Lung (tissue), 12 donors: ENCODE results near the gene RGS7. TPM values are rescaled to one million over a fixed set of nuclear protein-coding genes. Genes with fewer than 3 reads are reported as not detected.

ENCODE experiments used
- ATAC-seq: fragments of 200-7000 bp; cut with Tn5 transposase; one replicate; pipeline ENCODE4 v1.9.1; 2020; ENCODE audit warnings: moderate number of reproducible peaks; ENCODE audit not compliant: insufficient read depth, low FRiP score
- DNase-seq, 3 donors: peaks; one replicate each; pipeline ENCODE4 v3.0.0-alpha.2; 2013 to 2017
- H3K27ac ChIP-seq, 2 donors: one replicate each; pipeline ENCODE4 v1.5.1; 2013; ENCODE audit warnings: mild to moderate bottlenecking in 2 of 2, moderate library complexity in 2 of 2, control low read depth in 1 of 2, inconsistent platforms in 1 of 2, low read depth in 1 of 2, low read length in 1 of 2
- H3K27me3 ChIP-seq, 3 donors: one replicate each; pipeline ENCODE4 v1.5.1; 2013; ENCODE audit warnings: low read length in 2 of 3; ENCODE audit not compliant: control insufficient read depth in 3 of 3, insufficient read depth in 3 of 3
- H3K36me3 ChIP-seq, 4 donors: one replicate each; pipeline ENCODE4 v1.5.1; 2013; ENCODE audit warnings: low read length in 4 of 4, mild to moderate bottlenecking in 1 of 4, moderate library complexity in 1 of 4; ENCODE audit not compliant: control insufficient read depth in 4 of 4, insufficient read depth in 4 of 4
- H3K4me1 ChIP-seq, 5 donors: one replicate each; pipeline ENCODE4 v1.5.1; 2013; ENCODE audit warnings: low read length in 5 of 5, mild to moderate bottlenecking in 2 of 5, moderate library complexity in 1 of 5; ENCODE audit not compliant: control insufficient read depth in 5 of 5, insufficient read depth in 5 of 5
- H3K4me3 ChIP-seq: one replicate; pipeline ENCODE4 v1.5.1; 2013; ENCODE audit warnings: mild to moderate bottlenecking, control low read depth, moderate library complexity
- H3K9ac ChIP-seq, 2 donors: one replicate each; pipeline ENCODE4 v1.5.1; 2013; ENCODE audit warnings: low read length in 2 of 2, control low read depth in 1 of 2; ENCODE audit not compliant: insufficient read depth in 1 of 2
- H3K9me3 ChIP-seq, 4 donors: one replicate each; pipeline ENCODE4 v1.5.1; 2013; ENCODE audit warnings: low read length in 3 of 4, mild to moderate bottlenecking in 1 of 4, moderate library complexity in 1 of 4; ENCODE audit not compliant: control insufficient read depth in 4 of 4, insufficient read depth in 3 of 4
- WGBS, 2 donors: extraction: QIAGEN DNeasy Blood & Tissue Kit; methylation state at CpG; one replicate each; pipeline ENCODE4 v1.1.7; 2013; 5-methylcytosine and 5-hydroxymethylcytosine counted together
- polyA plus RNA-seq, 2 donors: library from polyadenylated mRNA; stranded (reverse); fragments of 200-250 nt; gene quantifications; one replicate each; pipeline ENCODE4 v1.2.1, GENCODE V29; 2013
- total RNA-seq, 2 donors: library from RNA; depleted of rRNA in 1 of 2; stranded (reverse); fragments of >200 nt in 1 of 2; gene quantifications; one replicate each; pipeline ENCODE4 v1.2.1, GENCODE V29; 2014 to 2021
- TF ChIP-seq, protein P1 (sequence below): IDR thresholded peaks from 2 replicates; pipeline ENCODE4 v1.5.1; 2012; ENCODE audit warnings: mild to moderate bottlenecking; ENCODE audit errors: control extremely low read depth, extremely low read depth
- donor health status: control.
- donor health status: control.
- donor health status: Bipolar disorder and iron deficiency.
- donor health status: healthy.
- donor health status: DM: yes; HTN: yes; CAD: no.

The RGS7 gene
- total and polyA plus RNA-seq, 4 donors: 0.06 to 0.25 (median 0.08) TPM; not detected in 1

DNA sequence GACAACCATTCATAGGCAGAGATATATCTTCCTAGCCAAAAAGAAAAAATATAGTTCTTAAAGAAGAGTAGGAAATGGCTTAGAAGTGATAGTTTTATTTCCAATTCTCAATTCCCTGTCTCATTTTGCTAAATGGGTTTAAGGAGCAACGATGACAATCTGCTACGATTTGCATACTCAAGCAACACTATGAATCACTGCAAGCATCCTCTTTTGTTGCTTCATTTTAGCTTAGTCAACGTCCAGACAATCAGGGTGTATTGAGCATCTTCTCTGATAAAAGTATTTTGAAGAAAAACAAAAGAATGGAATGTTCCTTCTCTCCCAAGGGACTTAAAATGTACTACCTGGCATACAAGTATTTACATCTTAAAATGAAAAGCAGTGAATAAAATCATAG lies 80.6 kb downstream of the RGS7 start:
- no peak overlapping the region for H3K4me3 ChIP-seq
- ATAC-seq (no peak), DNase-seq (no peak)
- no peak overlapping the region for H3K27ac ChIP-seq
- peaks cover 0 to 4% (median 0%) of the 10 kb centered on the region in 4 donors for H3K9me3 ChIP-seq
- no peak overlapping the region for H3K9ac ChIP-seq
- H3K4me1 ChIP-seq: no peaks in the 10 kb centered on the region
- 78 to 80% methylated on average over 3 of the region's 3 CpGs for WGBS, 2 donors
- no peaks in the 10 kb centered on the region for H3K27me3 ChIP-seq
- H3K36me3 ChIP-seq: no peaks in the 10 kb centered on the region
- TF ChIP-seq, protein P1, sequence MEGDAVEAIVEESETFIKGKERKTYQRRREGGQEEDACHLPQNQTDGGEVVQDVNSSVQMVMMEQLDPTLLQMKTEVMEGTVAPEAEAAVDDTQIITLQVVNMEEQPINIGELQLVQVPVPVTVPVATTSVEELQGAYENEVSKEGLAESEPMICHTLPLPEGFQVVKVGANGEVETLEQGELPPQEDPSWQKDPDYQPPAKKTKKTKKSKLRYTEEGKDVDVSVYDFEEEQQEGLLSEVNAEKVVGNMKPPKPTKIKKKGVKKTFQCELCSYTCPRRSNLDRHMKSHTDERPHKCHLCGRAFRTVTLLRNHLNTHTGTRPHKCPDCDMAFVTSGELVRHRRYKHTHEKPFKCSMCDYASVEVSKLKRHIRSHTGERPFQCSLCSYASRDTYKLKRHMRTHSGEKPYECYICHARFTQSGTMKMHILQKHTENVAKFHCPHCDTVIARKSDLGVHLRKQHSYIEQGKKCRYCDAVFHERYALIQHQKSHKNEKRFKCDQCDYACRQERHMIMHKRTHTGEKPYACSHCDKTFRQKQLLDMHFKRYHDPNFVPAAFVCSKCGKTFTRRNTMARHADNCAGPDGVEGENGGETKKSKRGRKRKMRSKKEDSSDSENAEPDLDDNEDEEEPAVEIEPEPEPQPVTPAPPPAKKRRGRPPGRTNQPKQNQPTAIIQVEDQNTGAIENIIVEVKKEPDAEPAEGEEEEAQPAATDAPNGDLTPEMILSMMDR: no peak

DNA sequence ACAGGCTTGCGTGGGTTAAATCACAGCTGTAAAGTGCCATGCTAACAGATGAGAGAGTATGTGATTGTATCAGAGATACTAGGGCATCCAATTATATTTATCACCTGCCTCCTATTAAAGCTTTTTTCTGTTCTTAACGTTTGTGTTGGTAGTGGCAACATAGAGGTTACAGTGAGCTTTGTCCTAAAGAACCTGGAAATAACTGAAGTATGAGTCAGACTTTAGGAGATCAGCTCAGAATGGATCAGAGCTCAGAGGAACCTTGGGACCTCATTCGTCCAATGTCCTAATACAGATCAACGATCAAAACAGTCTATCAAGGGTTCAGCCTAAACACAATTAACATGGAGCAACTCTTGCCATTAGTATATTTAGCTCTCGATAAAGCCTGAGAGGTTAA lies 81.0 kb downstream of the RGS7 start:
- DNase-seq: no peak
- 83 to 84% methylated on average over 5 of the region's 5 CpGs for WGBS, 2 donors
- ATAC-seq: no peak

DNA sequence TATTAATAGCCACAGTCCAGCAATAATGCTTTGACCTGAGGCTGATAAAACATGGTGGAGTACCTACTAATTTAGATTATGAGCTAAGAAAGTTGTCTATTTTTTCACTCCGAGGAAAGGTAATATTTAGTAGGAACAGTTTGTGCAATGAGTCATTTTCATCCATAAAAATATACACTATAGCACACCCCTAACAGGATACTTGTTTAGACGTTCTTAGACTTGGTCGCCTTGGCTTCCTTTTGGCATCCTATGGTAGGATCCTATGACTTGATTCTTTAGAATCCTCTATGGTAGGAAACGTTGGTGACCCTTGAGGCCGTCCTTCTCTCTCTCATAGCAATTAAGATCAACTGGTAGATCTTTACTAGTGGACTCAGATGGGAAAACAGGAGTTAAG lies 81.8 kb downstream of the RGS7 start:
- Histone ChIP-seq H3K27me3 (no peaks in the 10 kb centered on the region), H3K36me3 (no peaks in the 10 kb centered on the region), H3K9me3 (peaks cover 0 to 4% (median 0%) of the 10 kb centered on the region in 4 donors), H3K4me1 (no peaks in the 10 kb centered on the region), H3K9ac (no peak overlapping the region), H3K27ac (no peak overlapping the region), H3K4me3 (no peak overlapping the region)
- ATAC-seq (no peak), DNase-seq (no peak)
- TF ChIP-seq, protein P1: no peak
- WGBS, 2 donors: 80 to 83% methylated on average over 5 of the region's 5 CpGs

More for the DNA sequence above, 81.0 kb downstream of the RGS7 start:
- H3K27me3 ChIP-seq: no peaks in the 10 kb centered on the region
- TF ChIP-seq, protein P1: no peak
- H3K9ac ChIP-seq: no peak overlapping the region
- H3K4me3 ChIP-seq: no peak overlapping the region
- H3K36me3 ChIP-seq: no peaks in the 10 kb centered on the region
- H3K27ac ChIP-seq: no peak overlapping the region
- peaks cover 0 to 4% (median 0%) of the 10 kb centered on the region in 4 donors for H3K9me3 ChIP-seq
- no peaks in the 10 kb centered on the region for H3K4me1 ChIP-seq

DNA sequence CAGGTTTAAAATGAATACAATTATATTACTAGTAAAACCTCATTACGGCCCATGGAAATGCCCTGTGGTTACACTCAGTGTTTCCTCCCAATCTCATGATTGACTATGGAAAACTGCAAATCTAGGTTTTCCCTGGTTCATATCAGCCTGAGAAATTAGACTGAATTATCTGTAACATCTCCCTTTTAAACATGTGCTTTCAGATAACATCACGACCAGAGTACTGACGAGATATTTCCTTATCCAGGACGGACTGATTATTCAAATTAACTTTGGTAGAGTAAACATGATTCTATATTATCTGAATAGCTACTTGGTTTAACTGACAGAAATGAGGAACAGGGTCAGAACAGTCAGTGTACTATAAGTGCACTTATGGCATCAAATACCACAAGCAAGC lies 82.3 kb downstream of the RGS7 start:
- no peak for ATAC-seq
- H3K4me3 ChIP-seq: no peak overlapping the region
- peaks cover 0 to 4% (median 0%) of the 10 kb centered on the region in 4 donors for H3K9me3 ChIP-seq
- WGBS, 2 donors: 69 to 84% methylated on average over 4 of the region's 4 CpGs
- no peak for DNase-seq
- H3K27ac ChIP-seq: no peak overlapping the region
- H3K36me3 ChIP-seq: no peaks in the 10 kb centered on the region
- no peak overlapping the region for H3K9ac ChIP-seq
- TF ChIP-seq, protein P1: no peak
- H3K27me3 ChIP-seq: no peaks in the 10 kb centered on the region
- no peaks in the 10 kb centered on the region for H3K4me1 ChIP-seq
